GM12891 (cell line): ENCODE measurements around the gene PELI2.

Experiments
- PAX5 ChIP-seq: IDR thresholded peaks from 2 replicates; pipeline ENCODE4 v1.6.1; 2011; ENCODE audit warnings: low read length, moderate library complexity, mild to moderate bottlenecking; ENCODE audit not compliant: insufficient read depth, severe bottlenecking
- POLR2A ChIP-seq: IDR thresholded peaks from 2 replicates; pipeline ENCODE4 v1.6.1; 2011; ENCODE audit warnings: low read depth, low read length, control low read depth
- POLR2AphosphoS5 ChIP-seq: IDR thresholded peaks from 2 replicates; pipeline ENCODE4 v1.6.1; 2011; ENCODE audit warnings: low read depth, low read length, control low read depth
- SPI1 ChIP-seq: IDR thresholded peaks from 2 replicates; pipeline ENCODE4 v1.6.1; 2011; ENCODE audit warnings: low read depth, low read length, control low read depth
- TAF1 ChIP-seq: IDR thresholded peaks from 2 replicates; pipeline ENCODE4 v1.6.1; 2011; ENCODE audit warnings: low read depth, low read length, control low read depth

GRCh38 chr14:56147986-56148901 lies 30.0 kb downstream of the PELI2 start:
- TF ChIP-seq POLR2A, result no peak
- no peak for TF ChIP-seq TAF1
- no peak for TF ChIP-seq POLR2AphosphoS5
- TF ChIP-seq SPI1, result no peak
- TF ChIP-seq PAX5, result no peak
